Natural killer cell (primary cell): ENCODE data around the gene FOXF2. TPM values are rescaled to one million over a fixed set of nuclear protein-coding genes. Genes with fewer than 3 reads are reported as not detected.

Source experiments
- ATAC-seq, 3 donors: fragments of 150-1000 bp in 2 of 3; fragments of 200-7000 bp in 1 of 3; cut with Tn5 transposase; 1 replicate in 1 of 3; 2 replicates in 2 of 3; pipeline ENCODE4 v1.10.0; 2021; ENCODE audit warnings: mild to moderate bottlenecking in 2 of 3, moderate library complexity in 2 of 3
- DNase-seq, 2 donors: peaks; one replicate each; pipeline versions ENCODE4 v3.0.0 to v3.0.0-alpha.2; 2013 to 2021; ENCODE audit warnings: mixed read lengths in 1 of 2
- H3K27ac ChIP-seq: one replicate; pipeline ENCODE4 v1.5.1; 2013; ENCODE audit warnings: mild to moderate bottlenecking, low read length
- H3K27me3 ChIP-seq: one replicate; pipeline ENCODE4 v1.6.1; 2013; ENCODE audit warnings: low read length; ENCODE audit not compliant: control insufficient read depth, insufficient read depth
- H3K36me3 ChIP-seq: one replicate; pipeline ENCODE4 v1.6.1; 2013; ENCODE audit warnings: low read length; ENCODE audit not compliant: control insufficient read depth, insufficient read depth
- H3K4me1 ChIP-seq: one replicate; pipeline ENCODE4 v1.6.1; 2013; ENCODE audit warnings: low read length; ENCODE audit not compliant: control insufficient read depth, insufficient read depth
- H3K4me3 ChIP-seq: one replicate; pipeline ENCODE4 v1.5.1; 2013; ENCODE audit warnings: low read length
- H3K9me3 ChIP-seq: one replicate; pipeline ENCODE4 v1.6.1; 2013; ENCODE audit warnings: low read length; ENCODE audit not compliant: control insufficient read depth, insufficient read depth
- H3K27ac Mint-ChIP-seq, 2 donors: one replicate each; pipeline ENCODE4 v1.8.0; 2022; ENCODE audit warnings: mild to moderate bottlenecking in 2 of 2, mixed read lengths in 2 of 2, moderate library complexity in 1 of 2
- H3K27me3 Mint-ChIP-seq, 2 donors: one replicate each; pipeline ENCODE4 v1.8.0; 2022; ENCODE audit warnings: low read depth in 2 of 2, mixed read lengths in 2 of 2
- H3K36me3 Mint-ChIP-seq: one replicate; pipeline ENCODE4 v1.8.0; 2022; ENCODE audit warnings: mixed read lengths
- H3K4me1 Mint-ChIP-seq, 2 donors: one replicate each; pipeline ENCODE4 v1.8.0; 2022; ENCODE audit warnings: mixed read lengths in 2 of 2
- H3K4me3 Mint-ChIP-seq: one replicate; pipeline ENCODE4 v1.8.0; 2022; ENCODE audit warnings: mild to moderate bottlenecking, moderate library complexity, mixed read lengths
- H3K9me3 Mint-ChIP-seq, 2 donors: one replicate each; pipeline ENCODE4 v1.8.0; 2022; ENCODE audit warnings: mixed read lengths in 2 of 2
- CTCF ChIP-seq: fragments of 200-600 bp; IDR thresholded peaks from one replicate; pipeline ENCODE4 v1.8.0; 2022; ENCODE audit warnings: antibody characterized with exemption
- WGBS: methylation state at CpG from one replicate; pipeline ENCODE4 v1.1.7; 2013; ENCODE audit warnings: missing lambda C conversion rate; ENCODE audit not compliant: insufficient coverage; 5-methylcytosine and 5-hydroxymethylcytosine counted together
- intact Hi-C: fragments of 100-400 bp; cut with micrococcal nuclease; formaldehyde crosslinking; loops from one replicate; pipeline ENCODE4 v1.14.2; 2022
- total RNA-seq, 4 donors: library from RNA; stranded (reverse); fragments of 120-200 nt in 1 of 4; gene quantifications; one replicate each; pipeline versions ENCODE4 v1.2.3 to v1.2.4, GENCODE V29; 2013 to 2022

Gene FOXF2
- total RNA-seq, 3 donors from 2014 or later (not counting 1 experiment from before 2014, with no cell fraction given): not detected

DNA sequence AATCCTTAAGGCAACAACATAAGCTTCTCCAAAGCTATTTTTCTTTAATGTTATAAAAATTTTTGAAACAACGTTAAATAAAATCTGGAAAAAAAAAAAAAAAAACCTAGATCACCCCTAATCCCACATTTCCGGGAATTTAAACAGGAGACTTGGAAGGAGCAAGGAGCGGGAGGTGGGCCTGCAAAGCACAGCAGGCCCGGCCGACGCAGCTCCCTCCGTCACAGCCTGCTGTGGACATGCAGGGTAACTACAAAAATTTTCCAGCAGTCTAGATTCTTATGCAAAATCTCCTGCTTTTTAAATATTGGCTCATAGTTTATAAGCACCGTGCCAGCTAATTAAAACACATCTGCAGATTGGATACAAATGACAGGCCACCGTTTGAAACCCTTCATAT lies 23.5 kb downstream of the FOXF2 start:
- TF ChIP-seq CTCF: no peak
- Mint-ChIP-seq H3K27ac (no peak overlapping the region), H3K9me3 (no peaks in the 10 kb centered on the region), H3K4me3 (no peak overlapping the region), H3K4me1 (no peaks in the 10 kb centered on the region), H3K27me3 (peaks cover 11 to 24% of the 10 kb centered on the region in 2 donors), H3K36me3 (no peaks in the 10 kb centered on the region)
- Histone ChIP-seq H3K27ac (no peak overlapping the region), H3K4me3 (no peak overlapping the region), H3K36me3 (no peaks in the 10 kb centered on the region), H3K9me3 (no peaks in the 10 kb centered on the region), H3K27me3 (no peaks in the 10 kb centered on the region), H3K4me1 (no peaks in the 10 kb centered on the region)
- intact Hi-C loops: no loop called here
- WGBS: 91% methylated on average over 8 of the region's 9 CpGs
- ATAC-seq: no peak
- DNase-seq: no peak

GRCh38 chr6:1415416-1416063 lies 26.2 kb downstream of the FOXF2 start:
- Histone ChIP-seq H3K36me3 (no peaks in the 10 kb centered on the region), H3K9me3 (no peaks in the 10 kb centered on the region), H3K27ac (no peak overlapping the region), H3K27me3 (no peaks in the 10 kb centered on the region), H3K4me1 (no peaks in the 10 kb centered on the region), H3K4me3 (no peak overlapping the region)
- no peak for TF ChIP-seq CTCF
- 93% methylated on average over 7 of the region's 10 CpGs for WGBS
- DNase-seq (no peak), ATAC-seq (no peak)
- intact Hi-C loops: no loop called here
- no peak overlapping the region for H3K4me3 Mint-ChIP-seq
- H3K9me3 Mint-ChIP-seq: no peaks in the 10 kb centered on the region
- H3K27me3 Mint-ChIP-seq: peaks cover 8 to 14% of the 10 kb centered on the region in 2 donors
- no peaks in the 10 kb centered on the region for H3K36me3 Mint-ChIP-seq
- H3K4me1 Mint-ChIP-seq: no peaks in the 10 kb centered on the region
- H3K27ac Mint-ChIP-seq: no peak overlapping the region

GRCh38 chr6:1416191-1416760 lies 26.9 kb downstream of the FOXF2 start:
- H3K4me1 Mint-ChIP-seq: no peaks in the 10 kb centered on the region
- no peaks in the 10 kb centered on the region for H3K4me1 ChIP-seq
- ATAC-seq: no peak
- no peak overlapping the region for H3K4me3 Mint-ChIP-seq
- 71% methylated on average over 21 of the region's 21 CpGs for WGBS
- DNase-seq: no peak
- no peak overlapping the region for H3K27ac ChIP-seq
- H3K36me3 Mint-ChIP-seq: no peaks in the 10 kb centered on the region
- H3K9me3 ChIP-seq: no peaks in the 10 kb centered on the region
- TF ChIP-seq CTCF: no peak
- H3K27me3 Mint-ChIP-seq: peaks cover 12 to 22% of the 10 kb centered on the region in 2 donors
- intact Hi-C loops: no loop called here
- no peaks in the 10 kb centered on the region for H3K27me3 ChIP-seq
- H3K36me3 ChIP-seq: no peaks in the 10 kb centered on the region
- H3K27ac Mint-ChIP-seq: no peak overlapping the region
- no peak overlapping the region for H3K4me3 ChIP-seq
- no peaks in the 10 kb centered on the region for H3K9me3 Mint-ChIP-seq

DNA sequence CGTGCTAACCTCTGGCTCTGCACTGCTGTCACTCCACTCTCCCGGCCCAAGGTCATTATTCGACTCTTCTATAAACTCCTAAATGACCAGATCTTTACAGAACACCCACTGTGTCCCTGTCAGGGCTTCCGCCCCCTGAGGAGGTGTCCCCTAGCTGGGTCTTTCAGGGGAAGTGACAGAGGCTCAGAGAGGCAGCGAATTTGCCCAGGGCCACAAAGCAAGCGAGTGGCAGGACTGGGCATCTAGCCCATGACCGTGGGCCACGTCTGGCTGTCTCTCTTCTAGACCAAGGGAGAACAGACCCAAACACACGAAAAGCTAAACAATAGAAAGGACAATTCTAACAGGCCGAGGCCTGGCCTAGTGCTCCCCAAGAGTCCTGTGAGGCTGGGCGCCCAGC lies 27.4 kb downstream of the FOXF2 start:
- no peaks in the 10 kb centered on the region for H3K4me1 Mint-ChIP-seq
- ATAC-seq: no peak
- Histone ChIP-seq H3K27me3 (no peaks in the 10 kb centered on the region), H3K27ac (no peak overlapping the region), H3K4me3 (no peak overlapping the region), H3K9me3 (no peaks in the 10 kb centered on the region), H3K36me3 (no peaks in the 10 kb centered on the region), H3K4me1 (no peaks in the 10 kb centered on the region)
- no peak overlapping the region for H3K27ac Mint-ChIP-seq
- no peak for TF ChIP-seq CTCF
- WGBS: 86% methylated on average over 11 of the region's 11 CpGs
- H3K4me3 Mint-ChIP-seq: no peak overlapping the region
- DNase-seq: no peak
- peaks cover 12 to 23% of the 10 kb centered on the region in 2 donors for H3K27me3 Mint-ChIP-seq
- no peaks in the 10 kb centered on the region for H3K36me3 Mint-ChIP-seq
- intact Hi-C loops: no loop called here
- H3K9me3 Mint-ChIP-seq: no peaks in the 10 kb centered on the region
